Stomach smooth muscle (tissue), 2 donors: ENCODE measurements around the gene ADAM30.

ENCODE experiments used
- H3K27ac ChIP-seq: one replicate; pipeline ENCODE4 v1.7.0; 2013; ENCODE audit warnings: mild to moderate bottlenecking, low read length, inconsistent platforms
- H3K27me3 ChIP-seq, 2 donors: one replicate each; pipeline ENCODE4 v1.7.0; 2013; ENCODE audit warnings: low read length in 2 of 2; ENCODE audit not compliant: insufficient read depth in 2 of 2, control insufficient read depth in 1 of 2
- H3K36me3 ChIP-seq, 2 donors: one replicate each; pipeline ENCODE4 v1.7.0; 2013; ENCODE audit warnings: low read length in 2 of 2; ENCODE audit not compliant: control insufficient read depth in 2 of 2, insufficient read depth in 2 of 2
- H3K4me1 ChIP-seq: one replicate; pipeline ENCODE4 v1.7.0; 2013; ENCODE audit warnings: low read length; ENCODE audit not compliant: control insufficient read depth, insufficient read depth
- H3K4me3 ChIP-seq, 2 donors: one replicate each; pipeline ENCODE4 v1.7.0; 2013; ENCODE audit warnings: low read length in 2 of 2
- H3K9ac ChIP-seq, 2 donors: one replicate each; pipeline ENCODE4 v1.7.0; 2013; ENCODE audit warnings: low read length in 2 of 2, mild to moderate bottlenecking in 1 of 2
- H3K9me3 ChIP-seq, 2 donors: one replicate each; pipeline ENCODE4 v1.7.0; 2013; ENCODE audit warnings: low read length in 2 of 2; ENCODE audit not compliant: control insufficient read depth in 2 of 2
- donor health status: healthy.
- donor health status: Pancreatic carcinoma.

The ADAM30 gene

DNA sequence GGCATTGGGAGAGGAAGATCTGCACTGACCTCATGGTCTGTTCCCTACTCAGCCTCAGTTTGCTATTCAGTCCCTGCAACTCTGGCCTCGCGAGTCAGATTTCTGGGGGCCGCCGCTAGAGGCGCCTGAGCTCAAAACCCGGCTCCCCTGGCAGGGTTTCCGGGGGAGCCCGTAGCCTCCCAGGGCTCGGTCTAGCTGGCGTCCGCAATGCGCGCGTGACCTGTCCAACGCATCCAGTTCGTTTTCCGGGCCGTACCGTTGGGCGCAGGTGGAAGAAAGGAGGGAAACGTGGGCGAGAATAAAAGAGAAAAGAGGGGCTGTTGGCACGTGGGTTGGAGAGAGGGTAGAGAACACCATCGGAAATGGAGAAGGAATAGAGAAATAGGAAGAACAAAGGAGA is at the start of gene ADAM30:
TSS of gene ADAM30 (minus strand) at position 213 of the 400 bp plus-strand sequence. CDS start at position 34, 179 bp downstream.
- H3K9me3 ChIP-seq = no peaks in the 10 kb centered on the region
- H3K4me3 ChIP-seq = no peak within 1 kb of the TSS
- H3K27me3 ChIP-seq = peaks cover 6 to 7% of the 10 kb centered on the region in 2 donors
- H3K36me3 ChIP-seq = no peaks in the 10 kb centered on the region
- no peaks in the 10 kb centered on the region for H3K4me1 ChIP-seq
- H3K27ac ChIP-seq = no peak within 1 kb of the TSS
- no peak within 1 kb of the TSS for H3K9ac ChIP-seq

GRCh38 chr1:119943216-119943615 is 46.9 kb upstream of the ADAM30 start:
- no peaks in the 10 kb centered on the region for H3K4me1 ChIP-seq
- H3K27me3 ChIP-seq = no peaks in the 10 kb centered on the region
- H3K4me3 ChIP-seq = no peak overlapping the region
- no peak overlapping the region for H3K9ac ChIP-seq
- H3K9me3 ChIP-seq = no peaks in the 10 kb centered on the region
- peaks cover 21% of the 10 kb centered on the region in 2 donors for H3K36me3 ChIP-seq
- H3K27ac ChIP-seq = no peak overlapping the region

DNA sequence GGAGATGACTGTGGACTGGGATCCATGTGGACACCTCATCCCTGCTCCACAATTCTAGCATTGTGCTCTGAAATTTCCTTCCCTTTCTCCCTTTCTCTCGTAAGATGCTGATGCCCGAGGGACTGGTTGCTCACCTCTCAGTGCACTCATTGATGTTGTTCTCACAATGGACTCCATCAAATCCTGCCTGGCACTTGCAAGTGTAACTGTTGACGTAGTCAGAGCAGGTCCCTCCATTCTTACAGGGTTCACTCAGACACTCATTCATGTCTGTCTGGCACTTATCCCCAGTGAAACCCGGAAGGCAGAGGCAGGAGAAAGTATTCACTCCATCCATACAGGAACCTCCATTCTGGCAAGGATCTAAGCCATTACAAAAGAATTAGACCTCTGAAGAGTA is 45.1 kb upstream of the ADAM30 start:
- Histone ChIP-seq H3K4me1 (no peaks in the 10 kb centered on the region), H3K9me3 (no peaks in the 10 kb centered on the region), H3K9ac (no peak overlapping the region), H3K27me3 (no peaks in the 10 kb centered on the region), H3K36me3 (peaks cover 31 to 33% of the 10 kb centered on the region in 2 donors), H3K4me3 (no peak overlapping the region), H3K27ac (no peak overlapping the region)

GRCh38 chr1:119940697-119941096 is 44.4 kb upstream of the ADAM30 start:
- no peaks in the 10 kb centered on the region for H3K9me3 ChIP-seq
- peaks cover 38 to 40% of the 10 kb centered on the region in 2 donors for H3K36me3 ChIP-seq
- no peaks in the 10 kb centered on the region for H3K27me3 ChIP-seq
- no peak overlapping the region for H3K27ac ChIP-seq
- H3K9ac ChIP-seq = no peak overlapping the region
- H3K4me1 ChIP-seq = no peaks in the 10 kb centered on the region
- H3K4me3 ChIP-seq = no peak overlapping the region

GRCh38 chr1:119937198-119937597 is 40.9 kb upstream of the ADAM30 start:
- Histone ChIP-seq H3K9ac (no peak overlapping the region), H3K4me1 (no peaks in the 10 kb centered on the region), H3K27me3 (no peaks in the 10 kb centered on the region), H3K27ac (no peak overlapping the region), H3K4me3 (no peak overlapping the region), H3K36me3 (peaks cover 65 to 68% of the 10 kb centered on the region in 2 donors), H3K9me3 (no peaks in the 10 kb centered on the region)

DNA sequence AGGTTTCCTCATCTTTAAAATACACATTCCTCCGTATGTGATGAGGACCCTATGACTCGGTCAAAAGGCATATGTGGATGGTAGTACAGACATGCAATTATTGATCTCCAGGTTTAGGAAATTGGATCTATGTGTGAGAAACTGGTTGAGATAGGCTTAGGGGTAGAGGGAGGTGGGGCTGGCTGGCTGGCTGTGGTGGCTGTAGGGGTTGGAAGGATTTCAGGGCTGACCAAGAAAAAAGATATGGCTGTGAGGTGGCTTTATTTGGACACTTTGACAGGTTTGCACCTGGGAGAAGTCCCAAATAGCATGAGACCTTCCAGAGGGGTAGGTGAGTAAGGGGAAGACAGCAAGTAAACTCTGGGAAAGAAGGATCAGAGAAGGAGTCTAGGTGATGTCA is 39.6 kb upstream of the ADAM30 start:
- Histone ChIP-seq H3K4me1 (no peaks in the 10 kb centered on the region), H3K27me3 (no peaks in the 10 kb centered on the region), H3K4me3 (no peak overlapping the region), H3K27ac (no peak overlapping the region), H3K9me3 (no peaks in the 10 kb centered on the region), H3K36me3 (peaks cover 62 to 64% of the 10 kb centered on the region in 2 donors), H3K9ac (no peak overlapping the region)

DNA sequence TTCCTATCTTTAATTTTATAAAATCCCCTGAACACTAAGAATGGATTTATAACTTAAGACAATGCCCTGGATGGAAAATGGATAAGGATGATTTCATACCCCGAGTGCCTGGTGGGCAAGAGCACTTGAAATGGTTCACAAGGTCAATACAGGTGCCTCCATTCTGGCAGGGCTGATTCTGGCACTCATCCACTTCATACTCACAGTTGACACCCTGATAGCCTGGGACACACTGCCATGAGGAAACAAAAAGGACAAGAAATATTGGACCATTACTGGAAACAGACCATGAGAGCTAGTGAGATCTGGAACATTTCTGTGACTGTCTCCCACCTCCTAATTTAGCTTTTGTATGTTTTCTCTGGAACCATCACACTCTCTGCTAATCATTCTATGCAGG is 39.1 kb upstream of the ADAM30 start:
- H3K4me1 ChIP-seq = no peaks in the 10 kb centered on the region
- no peak overlapping the region for H3K9ac ChIP-seq
- H3K4me3 ChIP-seq = no peak overlapping the region
- H3K9me3 ChIP-seq = no peaks in the 10 kb centered on the region
- no peaks in the 10 kb centered on the region for H3K27me3 ChIP-seq
- peaks cover 59 to 61% of the 10 kb centered on the region in 2 donors for H3K36me3 ChIP-seq
- H3K27ac ChIP-seq = no peak overlapping the region

DNA sequence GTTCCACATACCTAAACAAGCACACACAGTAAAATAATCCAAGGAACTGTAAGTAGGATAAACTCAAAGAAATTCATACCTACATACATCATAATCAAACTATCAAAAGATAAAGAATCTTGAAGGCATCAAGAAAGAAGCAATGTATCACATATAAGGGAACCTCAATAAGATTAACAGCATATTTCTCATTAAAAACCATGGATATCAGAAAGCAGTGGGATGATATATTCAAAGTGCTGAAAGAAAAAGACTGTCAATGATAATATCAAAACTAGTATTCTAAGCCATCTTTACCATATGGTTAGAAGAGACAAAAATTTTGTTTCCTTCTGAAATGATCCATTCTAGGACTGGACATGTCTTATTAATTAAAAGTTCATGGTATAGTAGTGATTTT is 37.1 kb upstream of the ADAM30 start:
- Histone ChIP-seq H3K4me1 (no peaks in the 10 kb centered on the region), H3K9ac (no peak overlapping the region), H3K27me3 (no peaks in the 10 kb centered on the region), H3K4me3 (no peak overlapping the region), H3K36me3 (peaks cover 54 to 57% of the 10 kb centered on the region in 2 donors), H3K27ac (no peak overlapping the region), H3K9me3 (no peaks in the 10 kb centered on the region)

DNA sequence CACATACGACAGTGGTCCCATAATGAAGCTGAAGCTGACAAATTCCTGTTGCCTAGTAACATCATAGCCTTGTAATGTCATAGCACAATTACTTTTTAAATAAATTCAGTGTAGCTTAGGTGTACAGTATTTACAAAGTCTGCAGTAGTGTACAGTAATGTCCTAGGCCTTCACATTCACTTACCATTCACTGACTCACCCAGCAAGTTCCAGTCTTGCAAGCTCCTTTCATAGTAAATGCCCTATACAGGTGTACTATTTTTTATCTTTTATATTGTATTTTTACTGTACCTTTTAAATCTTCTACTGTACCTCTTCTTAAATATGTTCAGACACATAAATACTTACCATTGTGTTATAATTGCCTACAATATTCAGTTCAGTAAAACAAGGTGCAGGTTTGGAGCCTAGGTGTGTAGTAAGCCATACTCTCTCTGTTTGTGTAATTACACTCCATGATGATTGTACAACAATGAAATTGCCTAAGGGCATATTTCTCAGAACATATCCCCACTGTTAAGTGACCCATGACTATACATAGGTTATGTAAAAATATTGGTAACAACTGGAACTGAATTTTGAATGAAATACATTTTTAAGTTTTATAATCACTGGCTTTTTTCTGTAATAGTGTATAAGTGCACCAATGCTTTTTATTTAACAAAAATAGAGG is 33.5 kb upstream of the ADAM30 start:
- Histone ChIP-seq H3K9ac (no peak overlapping the region), H3K36me3 (peaks cover 53 to 60% of the 10 kb centered on the region in 2 donors), H3K4me3 (no peak overlapping the region), H3K9me3 (no peaks in the 10 kb centered on the region), H3K27ac (no peak overlapping the region), H3K27me3 (no peaks in the 10 kb centered on the region), H3K4me1 (no peaks in the 10 kb centered on the region)

DNA sequence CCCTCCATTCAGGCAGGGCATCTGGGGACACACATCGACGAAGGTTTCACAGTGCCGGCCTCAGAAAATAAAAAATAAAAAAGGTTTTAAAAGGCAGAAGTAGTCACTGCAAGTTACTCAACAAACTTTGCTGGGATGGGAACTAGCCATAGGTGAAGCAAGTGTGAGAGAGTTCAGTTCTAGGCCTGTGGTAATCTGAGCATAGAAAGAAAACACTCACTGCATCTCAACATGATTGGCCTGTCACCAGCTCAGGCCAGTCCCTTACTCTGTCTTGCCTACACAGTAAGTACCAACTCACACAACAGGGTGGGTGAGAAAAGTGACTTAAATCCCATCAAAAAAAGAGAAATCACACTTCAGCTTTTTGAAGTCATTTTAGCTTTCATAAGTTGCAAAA is 30.2 kb upstream of the ADAM30 start:
- H3K9me3 ChIP-seq = no peaks in the 10 kb centered on the region
- no peak overlapping the region for H3K27ac ChIP-seq
- H3K9ac ChIP-seq = no peak overlapping the region
- no peaks in the 10 kb centered on the region for H3K27me3 ChIP-seq
- H3K4me3 ChIP-seq = no peak overlapping the region
- H3K4me1 ChIP-seq = no peaks in the 10 kb centered on the region
- peaks cover 65 to 67% of the 10 kb centered on the region in 2 donors for H3K36me3 ChIP-seq
